Purkinje cell (primary cell): ENCODE results near the gene HPD. TPM values are rescaled to one million over a fixed set of nuclear protein-coding genes. Genes with fewer than 3 reads are reported as not detected.

ENCODE experiments used
- polyA plus RNA-seq: library from polyadenylated mRNA; unstranded; fragments of >200 nt; fragmentation: Nextera tagmentation; gene quantifications from 2 replicates; pipeline ENCODE4 v1.2.1, GENCODE V29; 2014

The HPD gene
- not detected in 2 replicates for polyA plus RNA-seq

GRCh38 chr12:121858662-121859572, at the start of gene HPD:
Gene HPD, minus strand, starts transcription at chr12:121858859. Its CDS starts 36 bp downstream, at chr12:121858823.

GRCh38 chr12:121888478-121889273, 30.0 kb upstream of the HPD start, which contains the start of gene PSMD9:
Gene PSMD9, plus strand, starts transcription at chr12:121888790. Its CDS starts 67 bp downstream, at chr12:121888857.

GRCh38 chr12:121803861-121804416, 54.7 kb downstream of the HPD start, which contains the start of gene SETD1B:
Gene SETD1B, plus strand, starts transcription at chr12:121804009. Its CDS starts 729 bp downstream, at chr12:121804738.

GRCh38 chr12:121793440-121793837, 65.2 kb downstream of the HPD start, which contains the start of gene RHOF:
Gene RHOF, minus strand, starts transcription at chr12:121793688. Its CDS starts 55 bp downstream, at chr12:121793633.

Other genes starting within 250 kb of the HPD start
- 0.95 TPM in 1 of 2 replicates, not detected in the other for gene ORAI1, start 232.3 kb downstream of the HPD start, polyA plus RNA-seq
- 0.27 and 1.4 TPM in 2 replicates for gene MORN3, start 189.2 kb downstream of the HPD start, polyA plus RNA-seq
- gene TMEM120B, start 146.1 kb downstream of the HPD start, polyA plus RNA-seq, result 8.1 and 8.3 TPM in 2 replicates
- 1.5 and 3.1 TPM in 2 replicates for gene RHOF, start 65.2 kb downstream of the HPD start, polyA plus RNA-seq
- gene SETD1B, start 54.9 kb downstream of the HPD start, polyA plus RNA-seq, result 1.1 and 1.2 TPM in 2 replicates
- gene PSMD9, start 29.9 kb upstream of the HPD start, polyA plus RNA-seq, result 20.5 and 35.4 TPM in 2 replicates
- 3.4 and 7.0 TPM in 2 replicates for gene CFAP251, start 59.7 kb upstream of the HPD start, polyA plus RNA-seq
- gene BCL7A, start 163.0 kb upstream of the HPD start, polyA plus RNA-seq, result 4.0 and 6.4 TPM in 2 replicates
- 2.3 and 2.9 TPM in 2 replicates for gene MLXIP, start 219.9 kb upstream of the HPD start, polyA plus RNA-seq